IPS DF 6.9 (cell line): ENCODE results near the gene DICER1.

Experiments
- DNase-seq: peaks from one replicate; pipeline ENCODE4 v3.0.0-alpha.2; 2013; ENCODE audit warnings: low read depth, low spot score
- H3K27ac ChIP-seq: one replicate; pipeline ENCODE4 v1.5.1; 2013; ENCODE audit warnings: low read length, control low read depth
- H3K27me3 ChIP-seq: 2 replicates; pipeline ENCODE4 v1.6.1; 2013; ENCODE audit warnings: mild to moderate bottlenecking, low read length; ENCODE audit not compliant: control insufficient read depth, insufficient read depth
- H3K36me3 ChIP-seq: 2 replicates; pipeline ENCODE4 v1.6.1; 2013; ENCODE audit warnings: low read length; ENCODE audit not compliant: control insufficient read depth, insufficient read depth
- H3K4me1 ChIP-seq: 2 replicates; pipeline ENCODE4 v1.6.1; 2013; ENCODE audit warnings: low read length; ENCODE audit not compliant: control insufficient read depth, insufficient read depth
- H3K4me3 ChIP-seq: 2 replicates; pipeline ENCODE4 v1.5.1; 2013; ENCODE audit warnings: mild to moderate bottlenecking, low read length
- H3K9me3 ChIP-seq: 2 replicates; pipeline ENCODE4 v1.6.1; 2013; ENCODE audit warnings: low read length, inconsistent platforms; ENCODE audit not compliant: control insufficient read depth, insufficient read depth
- WGBS: extraction: QIAGEN DNeasy Blood & Tissue Kit; methylation state at CpG from one replicate; pipeline ENCODE4 v1.1.7; 2013; ENCODE audit warnings: mixed read lengths, missing lambda C conversion rate; ENCODE audit not compliant: insufficient read length, insufficient coverage; 5-methylcytosine and 5-hydroxymethylcytosine counted together

The DICER1 gene

DNA sequence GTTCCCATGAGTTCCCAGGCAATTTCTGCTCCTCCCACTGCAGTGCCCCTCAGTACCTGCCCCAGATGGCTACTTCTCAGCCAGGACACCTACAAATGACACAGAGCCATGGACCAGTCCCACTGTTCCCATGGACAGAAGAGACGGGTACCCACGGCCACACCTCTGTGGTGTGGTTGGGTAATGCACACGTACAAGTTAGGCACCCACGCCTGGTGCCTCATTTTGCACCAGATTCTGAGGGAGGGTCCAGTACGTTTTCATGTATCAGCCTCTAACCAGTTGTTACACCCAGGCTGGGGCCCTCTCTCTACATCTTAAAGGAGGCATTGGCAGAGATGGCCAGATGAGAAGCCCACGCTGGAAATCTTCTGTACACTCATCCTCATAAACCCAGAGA lies 114.0 kb downstream of the DICER1 start:
- Histone ChIP-seq H3K27ac (no peak overlapping the region), H3K9me3 (no peaks in the 10 kb centered on the region), H3K27me3 (no peaks in the 10 kb centered on the region), H3K4me3 (no peak overlapping the region), H3K4me1 (no peaks in the 10 kb centered on the region; the same call in 1 of the 2 replicates), H3K36me3 (no peaks in the 10 kb centered on the region)
- WGBS = no CpG with 5 or more reads among the region's 6 CpGs
- DNase-seq = no peak

DNA sequence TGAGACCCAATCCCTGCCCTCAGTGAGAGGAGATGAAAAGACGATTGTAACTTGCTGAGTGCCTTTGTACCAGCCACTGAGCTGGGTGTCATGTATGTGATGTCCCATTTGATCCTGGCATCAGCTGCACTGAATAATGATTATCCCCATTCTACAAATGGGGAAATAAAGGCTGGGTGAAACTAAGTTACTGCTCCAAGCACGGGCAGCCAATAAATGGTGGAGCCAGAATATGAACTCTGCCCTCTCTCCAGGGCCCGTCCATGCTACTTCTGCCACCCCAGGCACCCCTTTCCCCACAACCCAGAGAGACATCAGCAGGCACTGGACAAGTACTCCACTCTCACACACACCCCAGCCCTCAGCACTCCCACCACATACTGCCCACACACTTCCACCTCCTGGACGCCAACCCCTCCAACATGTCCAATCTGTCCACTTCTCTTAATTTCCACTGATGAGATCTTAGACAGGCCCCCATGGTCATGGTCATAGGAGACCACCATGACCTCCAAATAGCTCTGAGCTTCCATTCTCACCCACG lies 115.8 kb downstream of the DICER1 start:
- H3K4me3 ChIP-seq = no peak overlapping the region
- no peak for DNase-seq
- no peaks in the 10 kb centered on the region for H3K36me3 ChIP-seq
- H3K27me3 ChIP-seq = no peaks in the 10 kb centered on the region
- WGBS = no CpG with 5 or more reads among the region's 5 CpGs
- H3K4me1 ChIP-seq = no peaks in the 10 kb centered on the region; the same call in 1 of the 2 replicates
- no peak overlapping the region for H3K27ac ChIP-seq
- H3K9me3 ChIP-seq = no peaks in the 10 kb centered on the region

DNA sequence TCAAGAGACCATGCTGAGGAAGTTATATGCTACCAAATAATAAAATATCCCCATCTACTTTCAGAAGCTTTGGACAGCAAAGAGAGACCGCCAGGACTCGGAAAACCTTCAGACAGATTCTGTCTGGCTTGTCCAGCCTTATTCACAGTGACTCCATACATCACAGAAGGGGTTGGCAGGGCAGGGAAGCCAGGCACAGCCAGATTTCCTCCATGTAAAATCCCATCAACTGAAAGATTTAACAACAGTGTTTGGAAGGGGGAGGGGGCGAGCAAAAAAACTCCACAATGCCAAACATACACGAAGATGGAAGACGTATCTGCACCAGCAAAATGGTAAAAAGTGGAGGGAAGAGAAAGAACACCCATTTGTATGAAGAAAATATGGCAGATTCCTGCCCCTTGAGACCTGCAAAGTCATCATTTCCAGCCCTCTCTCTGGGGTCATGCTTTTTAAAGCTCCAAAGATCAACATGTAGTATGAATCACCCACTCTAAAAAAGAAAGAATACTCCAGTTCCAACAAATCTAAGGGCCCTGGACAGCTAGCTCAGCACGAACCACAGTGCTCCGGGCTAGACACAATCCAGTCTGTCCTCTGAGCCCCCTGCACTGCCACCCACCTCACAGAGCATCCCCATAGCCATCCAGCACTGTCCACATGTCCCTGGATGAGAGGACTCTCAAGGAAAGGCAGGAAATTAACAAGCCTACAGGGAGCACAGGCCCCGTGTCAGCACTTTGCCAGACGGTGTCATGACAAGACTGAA lies 116.4 kb downstream of the DICER1 start:
- Histone ChIP-seq H3K27me3 (no peaks in the 10 kb centered on the region), H3K27ac (no peak overlapping the region), H3K4me1 (no peaks in the 10 kb centered on the region; the same call in 1 of the 2 replicates), H3K9me3 (no peaks in the 10 kb centered on the region), H3K36me3 (no peaks in the 10 kb centered on the region), H3K4me3 (no peak overlapping the region)
- WGBS = no CpG with 5 or more reads among the region's 9 CpGs
- no peak for DNase-seq

DNA sequence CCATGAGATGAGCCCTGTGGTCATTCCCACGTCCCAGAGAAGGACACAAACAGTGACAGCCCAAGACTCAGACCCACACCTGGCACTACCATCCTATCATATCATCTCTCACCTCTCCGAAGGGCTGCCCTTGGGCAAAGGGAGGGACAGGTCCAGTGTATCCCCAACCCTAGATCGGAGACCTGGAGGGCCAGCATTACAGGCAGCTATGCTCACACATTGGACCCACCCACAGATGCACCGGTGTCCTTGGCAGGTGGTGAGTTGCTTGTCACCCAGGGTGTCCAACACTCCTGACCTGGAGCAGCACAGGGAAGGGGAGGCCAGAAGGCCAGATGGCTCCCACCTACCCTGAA lies 117.4 kb downstream of the DICER1 start:
- Histone ChIP-seq H3K27me3 (no peaks in the 10 kb centered on the region), H3K9me3 (no peaks in the 10 kb centered on the region)
- DNase-seq = no peak

DNA sequence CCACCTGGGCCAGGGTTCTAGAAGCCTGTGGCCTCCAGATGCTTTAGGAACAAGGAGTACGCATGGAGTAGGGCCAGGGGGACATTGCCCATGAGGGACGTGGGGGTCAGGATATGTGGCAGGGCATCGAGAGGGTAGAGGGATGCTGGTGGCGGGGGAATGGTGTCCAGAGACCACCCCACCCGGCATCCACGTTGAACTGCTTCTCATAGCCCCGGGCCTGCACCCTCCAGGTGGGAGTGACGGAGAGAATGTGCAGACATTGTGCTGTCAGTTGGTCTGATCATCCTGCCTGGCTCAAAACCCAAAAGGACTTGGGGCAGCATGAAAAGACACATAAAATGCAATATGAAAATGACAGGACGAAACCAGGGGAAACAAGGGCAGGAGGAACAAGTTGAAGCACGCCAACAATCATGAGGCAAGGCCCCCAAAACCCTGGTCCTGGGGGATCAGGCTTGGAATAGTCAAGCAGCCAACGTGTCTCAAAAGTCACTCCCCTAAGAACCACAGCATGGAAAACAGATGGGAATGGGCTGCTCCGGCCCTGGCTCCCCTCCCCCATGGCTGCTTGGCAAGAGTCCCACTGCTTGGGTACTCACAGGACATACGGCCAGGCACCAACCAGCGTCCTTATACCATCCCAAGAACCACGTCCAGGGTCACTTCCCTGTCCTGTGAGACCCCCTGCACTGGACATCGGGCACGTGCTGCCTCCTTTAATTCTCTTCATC lies 117.9 kb downstream of the DICER1 start:
- DNase-seq = no peak
- H3K27me3 ChIP-seq = no peaks in the 10 kb centered on the region
- no peak overlapping the region for H3K27ac ChIP-seq
- no peak overlapping the region for H3K4me3 ChIP-seq
- WGBS = no CpG with 5 or more reads among the region's 17 CpGs
- no peaks in the 10 kb centered on the region for H3K9me3 ChIP-seq
- no peaks in the 10 kb centered on the region for H3K36me3 ChIP-seq
- 0 out of 2 replicates have a peak, but pooled peaks cover 4% of the 10 kb centered on the region for H3K4me1 ChIP-seq

More for the DNA sequence above, 117.4 kb downstream of the DICER1 start:
- no peaks in the 10 kb centered on the region for H3K36me3 ChIP-seq
- 0 out of 2 replicates have a peak, but pooled peaks cover 1% of the 10 kb centered on the region for H3K4me1 ChIP-seq
- no peak overlapping the region for H3K27ac ChIP-seq
- WGBS = no CpG with 5 or more reads among the region's 4 CpGs
- no peak overlapping the region for H3K4me3 ChIP-seq

DNA sequence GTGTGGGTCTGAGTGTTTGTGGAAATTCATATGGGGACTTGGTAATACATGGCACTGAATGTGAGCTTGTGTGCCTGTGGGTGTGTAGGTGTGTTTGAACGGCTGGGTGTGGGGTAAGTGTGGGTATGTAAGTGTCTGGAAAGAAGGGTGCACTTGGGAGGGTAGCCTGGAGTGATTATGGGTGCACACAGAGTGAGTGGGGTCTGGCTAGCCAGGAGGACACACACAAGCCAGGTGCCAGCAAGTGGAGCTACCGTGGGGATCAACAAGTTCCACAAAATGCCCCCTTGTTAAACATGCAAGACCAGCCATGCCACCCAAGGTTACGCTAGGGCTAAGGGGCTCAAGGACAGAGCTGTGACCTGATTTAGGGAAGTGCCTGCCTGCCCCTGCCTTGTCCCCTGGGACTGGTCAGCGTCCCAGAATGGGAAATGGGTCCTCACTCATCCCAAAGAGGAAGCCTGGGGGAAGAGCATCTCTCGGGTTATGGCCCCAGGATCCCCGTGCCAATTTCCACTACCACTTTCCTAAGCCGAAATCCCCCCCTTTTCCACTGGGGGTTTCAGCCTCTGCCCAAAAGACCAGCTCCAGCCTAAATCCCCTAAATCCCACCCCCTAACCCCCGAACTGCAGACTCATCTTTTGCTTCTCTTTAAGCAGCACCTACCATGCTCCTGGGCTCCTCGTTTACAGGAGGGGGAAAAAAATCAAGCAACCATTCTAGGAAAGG lies 118.6 kb downstream of the DICER1 start:
- Histone ChIP-seq H3K9me3 (no peaks in the 10 kb centered on the region), H3K27ac (no peak overlapping the region), H3K4me3 (no peak overlapping the region), H3K4me1 (0 out of 2 replicates have a peak, but pooled peaks cover 4% of the 10 kb centered on the region), H3K27me3 (no peaks in the 10 kb centered on the region), H3K36me3 (no peaks in the 10 kb centered on the region)
- WGBS = no CpG with 5 or more reads among the region's 9 CpGs
- no peak for DNase-seq

DNA sequence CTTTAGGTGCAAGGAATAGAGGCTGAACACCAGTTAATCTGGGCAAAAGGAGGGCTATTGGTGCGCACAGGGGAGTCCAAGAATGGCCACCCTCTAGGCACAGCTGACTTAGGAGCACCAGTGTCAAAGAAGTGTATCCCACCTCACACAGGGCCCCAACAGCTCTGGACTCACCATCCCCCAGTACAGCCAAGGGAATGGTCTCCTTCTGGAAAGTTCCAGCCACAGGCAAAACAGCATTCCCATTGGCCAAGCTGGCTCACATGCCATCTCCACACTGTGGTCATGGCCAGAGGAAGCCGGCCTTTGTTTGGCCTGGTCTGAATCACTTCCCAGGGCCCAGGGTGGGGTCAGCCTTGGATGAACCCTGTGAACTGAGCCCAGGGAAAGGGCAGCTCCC lies 120.1 kb downstream of the DICER1 start:
- no CpG with 5 or more reads among the region's 2 CpGs for WGBS
- no peaks in the 10 kb centered on the region for H3K27me3 ChIP-seq
- H3K36me3 ChIP-seq = no peaks in the 10 kb centered on the region
- 0 out of 2 replicates have a peak, but pooled peaks cover 4% of the 10 kb centered on the region for H3K4me1 ChIP-seq
- H3K9me3 ChIP-seq = no peaks in the 10 kb centered on the region
- DNase-seq = no peak
- no peak overlapping the region for H3K27ac ChIP-seq
- no peak overlapping the region for H3K4me3 ChIP-seq
